Sigmoid colon (tissue), 7 donors: ENCODE measurements around the gene SULF2. TPM values are rescaled to one million over a fixed set of nuclear protein-coding genes. Genes with fewer than 3 reads are reported as not detected.

ENCODE experiments used
- DNase-seq: peaks from one replicate; pipeline ENCODE4 v3.0.0-alpha.2; 2019
- H3K27ac ChIP-seq, 4 donors: fragments of 200-600 bp; sonication (generic); one replicate each; pipeline ENCODE4 v1.5.1; 2016 to 2019; ENCODE audit warnings: mild to moderate bottlenecking in 1 of 4
- H3K27me3 ChIP-seq, 3 donors: fragments of 200-600 bp; sonication (generic); one replicate each; pipeline ENCODE4 v1.5.1; 2019; ENCODE audit warnings: mild to moderate bottlenecking in 1 of 3
- H3K36me3 ChIP-seq, 4 donors: fragments of 200-600 bp; sonication (generic); one replicate each; pipeline ENCODE4 v1.5.1; 2016 to 2019
- H3K4me1 ChIP-seq, 4 donors: fragments of 200-600 bp; sonication (generic); one replicate each; pipeline ENCODE4 v1.5.1; 2017 to 2019
- H3K4me3 ChIP-seq, 4 donors: fragments of 200-600 bp; sonication (generic); one replicate each; pipeline ENCODE4 v1.5.1; 2017 to 2019; ENCODE audit warnings: mild to moderate bottlenecking in 2 of 4, moderate library complexity in 1 of 4
- H3K9me3 ChIP-seq, 4 donors: fragments of 200-600 bp in 3 of 4; sonication (generic) in 3 of 4; one replicate each; pipeline versions ENCODE4 v1.5.1 to v1.6.1; 2013 to 2019
- CTCF ChIP-seq, 4 experiments: fragments of 450-650 bp in 3 of 4; fragments of 200-600 bp in 1 of 4; IDR thresholded peaks; one replicate each; pipeline ENCODE4 v1.5.1; 2016 to 2019; ENCODE audit warnings: antibody characterized with exemption in 4 of 4, mild to moderate bottlenecking in 3 of 4, moderate library complexity in 2 of 4
- EP300 ChIP-seq, 4 donors: sonication (generic); formaldehyde crosslinking; IDR thresholded peaks; one replicate each; pipeline ENCODE4 v1.6.1; 2017; ENCODE audit warnings: antibody characterized with exemption in 4 of 4
- POLR2A ChIP-seq, 2 donors: fragments of 450-650 bp; IDR thresholded peaks; one replicate each; pipeline ENCODE4 v1.6.1; 2016; ENCODE audit warnings: antibody characterized with exemption in 2 of 2, mild to moderate bottlenecking in 2 of 2, moderate library complexity in 2 of 2
- POLR2AphosphoS5 ChIP-seq, 4 donors: sonication (generic); formaldehyde crosslinking; IDR thresholded peaks; one replicate each; pipeline ENCODE4 v1.6.1; 2017; ENCODE audit warnings: antibody characterized with exemption in 4 of 4
- WGBS, 2 donors: extraction: QIAGEN DNeasy Blood & Tissue Kit; methylation state at CpG; one replicate each; pipeline ENCODE4 v1.1.7; 2013; 5-methylcytosine and 5-hydroxymethylcytosine counted together
- intact Hi-C: fragments of 100-400 bp; cut with DNase I; formaldehyde crosslinking; loops from one replicate; pipeline ENCODE4 v1.15.1; 2023
- polyA plus RNA-seq, 3 donors: library from polyadenylated mRNA; stranded (reverse); fragments of 200-250 nt; gene quantifications; one replicate each; pipeline ENCODE4 v1.2.3, GENCODE V29; 2013
- total RNA-seq, 4 donors: library from RNA; depleted of rRNA; stranded (reverse); fragments of >200 nt; gene quantifications; one replicate each; pipeline ENCODE4 v1.1.0, GENCODE V29; 2016
- donor health status: healthy with polysubstance abuse.
- donor health status: Bipolar disorder and iron deficiency.
- donor health status: healthy.

SULF2 gene
- total and polyA plus RNA-seq, 7 donors: 14.6 to 70.1 (median 28.2) TPM

GRCh38 chr20:47618479-47618878 is 166.8 kb downstream of the SULF2 start:
- intact Hi-C loops: no loop called here
- H3K9me3 ChIP-seq: no peaks in the 10 kb centered on the region
- no peak overlapping the region for H3K4me3 ChIP-seq
- no peak overlapping the region for H3K27ac ChIP-seq
- no peak for TF ChIP-seq POLR2A (IDR thresholded peaks at IDR 0.05)
- TF ChIP-seq CTCF (IDR thresholded peaks at IDR 0.05): no peak
- no peak for TF ChIP-seq EP300 (IDR thresholded peaks at IDR 0.05)
- no peak for TF ChIP-seq POLR2AphosphoS5 (IDR thresholded peaks at IDR 0.05)
- no peaks in the 10 kb centered on the region for H3K27me3 ChIP-seq
- WGBS, 2 donors: 90 to 93% methylated on average over 6 of the region's 6 CpGs
- DNase-seq: no peak
- H3K36me3 ChIP-seq: peaks cover 0 to 13% (median 5%) of the 10 kb centered on the region in 4 donors
- H3K4me1 ChIP-seq: peaks cover 0 to 4% (median 0%) of the 10 kb centered on the region in 4 donors

GRCh38 chr20:47614703-47615309 is 170.5 kb downstream of the SULF2 start:
- Histone ChIP-seq H3K27ac (no peak overlapping the region), H3K27me3 (no peaks in the 10 kb centered on the region), H3K36me3 (no peaks in the 10 kb centered on the region), H3K4me1 (peaks cover 0 to 14% (median 8%) of the 10 kb centered on the region in 4 donors), H3K9me3 (no peaks in the 10 kb centered on the region), H3K4me3 (no peak overlapping the region)
- no peak for DNase-seq
- WGBS, 2 donors: 95 to 97% methylated on average over 2 of the region's 2 CpGs
- intact Hi-C loops: no loop called here
- TF ChIP-seq POLR2AphosphoS5 (IDR thresholded peaks at IDR 0.05) (no peak), POLR2A (IDR thresholded peaks at IDR 0.05) (no peak), EP300 (IDR thresholded peaks at IDR 0.05) (no peak), CTCF (IDR thresholded peaks at IDR 0.05) (no peak)

- Histone ChIP-seq H3K4me1 (peaks cover 0 to 15% (median 8%) of the 10 kb centered on the region in 4 donors), H3K4me3 (no peak overlapping the region), H3K36me3 (no peaks in the 10 kb centered on the region), H3K27me3 (no peaks in the 10 kb centered on the region), H3K9me3 (no peaks in the 10 kb centered on the region), H3K27ac (no peak overlapping the region)
- no peak for DNase-seq
- TF ChIP-seq POLR2A (IDR thresholded peaks at IDR 0.05) (no peak), POLR2AphosphoS5 (IDR thresholded peaks at IDR 0.05) (no peak), EP300 (IDR thresholded peaks at IDR 0.05) (no peak), CTCF (IDR thresholded peaks at IDR 0.05) (no peak)
- intact Hi-C loops: no loop called here
- WGBS, 2 donors: 96 to 99% methylated on average over 2 of the region's 2 CpGs
Measured at GRCh38 chr20:47612670-47613069, 172.6 kb downstream of the SULF2 start.

GRCh38 chr20:47611785-47612184 is 173.5 kb downstream of the SULF2 start:
- no peaks in the 10 kb centered on the region for H3K9me3 ChIP-seq
- 98% methylated on average over 9 of the region's 9 CpGs for WGBS, 2 donors
- H3K4me1 ChIP-seq: peaks cover 0 to 15% (median 8%) of the 10 kb centered on the region in 4 donors
- no peaks in the 10 kb centered on the region for H3K36me3 ChIP-seq
- no peak overlapping the region for H3K4me3 ChIP-seq
- TF ChIP-seq CTCF (IDR thresholded peaks at IDR 0.05) (no peak), EP300 (IDR thresholded peaks at IDR 0.05) (no peak), POLR2AphosphoS5 (IDR thresholded peaks at IDR 0.05) (no peak), POLR2A (IDR thresholded peaks at IDR 0.05) (no peak)
- H3K27ac ChIP-seq: no peak overlapping the region
- no peak for DNase-seq
- H3K27me3 ChIP-seq: no peaks in the 10 kb centered on the region
- intact Hi-C loops: no loop called here

GRCh38 chr20:47610945-47611250 is 174.4 kb downstream of the SULF2 start:
- no peak for TF ChIP-seq POLR2A (IDR thresholded peaks at IDR 0.05)
- TF ChIP-seq POLR2AphosphoS5 (IDR thresholded peaks at IDR 0.05): no peak
- TF ChIP-seq CTCF (IDR thresholded peaks at IDR 0.05): no peak
- TF ChIP-seq EP300 (IDR thresholded peaks at IDR 0.05): no peak
- Histone ChIP-seq H3K27ac (peak overlapping the region in 1 of 4 donors; percentile 40), H3K9me3 (no peaks in the 10 kb centered on the region), H3K36me3 (no peaks in the 10 kb centered on the region), H3K27me3 (no peaks in the 10 kb centered on the region), H3K4me1 (peaks cover 0 to 15% (median 8%) of the 10 kb centered on the region in 4 donors), H3K4me3 (no peak overlapping the region)
- intact Hi-C loops: no loop called here
- no peak for DNase-seq
